NCI-H524 treated with DMSO at 0.1 percent for 48 hours (cell line): ENCODE results near the gene ZNF586.
"Not testable (repeated sequence)": the region's sequence is repeated elsewhere in the genome, so short reads cannot be mapped to it uniquely, and the experiment has no call there.

Source experiments
- DNase-seq: peaks from one replicate; lab custom pipeline; 2025; lab: John Stamatoyannopoulos, UW

Gene ZNF586

DNA sequence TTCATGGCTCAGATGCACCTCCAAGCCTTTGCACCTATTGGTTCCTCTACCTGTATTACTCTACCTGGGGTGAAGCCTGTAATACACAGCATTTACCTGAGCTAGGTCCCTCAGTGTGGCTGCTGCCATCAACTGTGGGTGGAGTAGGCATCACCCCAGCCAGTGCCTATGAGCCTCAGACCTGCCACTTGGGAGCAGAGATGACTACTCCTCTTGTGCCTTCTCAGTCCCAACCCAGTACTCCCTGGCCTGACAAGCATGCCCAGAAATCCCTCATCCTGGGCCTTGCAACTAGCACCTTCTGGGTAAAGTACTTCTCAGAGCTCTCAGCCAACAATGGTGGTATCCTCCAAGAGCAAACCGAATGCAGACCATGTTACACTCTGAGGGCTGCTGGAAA, 27.1 kb downstream of the ZNF586 start:
- DNase-seq, result not testable (repeated sequence)

DNA sequence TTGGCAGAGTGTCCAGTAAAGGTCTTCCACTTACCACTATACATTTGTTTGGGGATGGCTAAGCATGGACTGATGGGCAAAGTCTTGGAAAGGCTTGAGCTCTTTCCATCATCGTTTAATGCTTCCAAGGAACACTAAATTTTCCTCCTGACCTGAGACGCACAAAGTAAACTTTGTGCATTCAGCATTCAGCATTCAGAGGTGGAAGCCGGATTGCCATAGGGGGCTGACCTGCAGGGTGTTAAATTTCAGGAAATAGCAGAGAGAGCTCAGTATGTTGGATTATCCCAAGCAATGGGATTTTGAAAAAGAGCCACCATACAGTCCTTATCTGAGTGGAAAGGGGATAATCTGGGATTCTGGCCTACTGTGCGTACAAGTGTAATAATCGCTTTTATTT, 31.2 kb downstream of the ZNF586 start:
- no peak for DNase-seq

DNA sequence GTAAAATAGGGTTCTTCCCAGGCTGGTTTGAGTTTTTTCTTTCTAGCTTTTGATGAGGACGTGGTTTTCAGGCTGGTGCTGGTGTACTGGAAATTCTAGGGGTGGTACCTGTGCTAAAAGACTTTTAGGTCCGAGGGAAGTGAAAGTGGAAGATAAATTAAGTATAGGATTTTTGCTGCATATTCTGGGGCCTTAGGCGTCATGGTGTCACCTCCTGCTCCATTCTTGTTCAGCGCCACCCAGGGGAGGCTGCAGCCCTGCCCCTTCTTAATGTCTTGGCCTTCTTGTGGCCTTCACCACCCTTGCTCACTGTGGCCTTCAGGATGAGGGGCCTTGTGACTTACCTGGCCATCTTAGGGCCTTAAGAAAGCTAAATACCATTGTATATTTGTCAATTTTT, 32.8 kb downstream of the ZNF586 start:
- no peak for DNase-seq

DNA sequence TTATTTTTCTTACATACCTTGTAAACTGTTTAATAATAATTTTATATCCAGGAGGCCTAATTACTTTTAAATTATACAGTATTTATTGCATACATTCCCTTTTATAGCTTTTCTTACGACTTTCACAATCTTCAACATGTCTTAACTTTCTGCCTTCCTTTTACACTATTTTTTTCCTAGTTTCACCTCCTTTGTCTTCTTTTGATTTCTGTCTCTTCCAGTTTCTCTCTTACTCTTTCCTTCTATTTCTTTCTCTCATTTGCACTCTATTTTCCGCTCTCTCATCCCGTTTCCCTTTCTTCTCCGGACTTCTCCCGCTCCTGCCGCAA, 33.8 kb downstream of the ZNF586 start:
- no peak for DNase-seq

DNA sequence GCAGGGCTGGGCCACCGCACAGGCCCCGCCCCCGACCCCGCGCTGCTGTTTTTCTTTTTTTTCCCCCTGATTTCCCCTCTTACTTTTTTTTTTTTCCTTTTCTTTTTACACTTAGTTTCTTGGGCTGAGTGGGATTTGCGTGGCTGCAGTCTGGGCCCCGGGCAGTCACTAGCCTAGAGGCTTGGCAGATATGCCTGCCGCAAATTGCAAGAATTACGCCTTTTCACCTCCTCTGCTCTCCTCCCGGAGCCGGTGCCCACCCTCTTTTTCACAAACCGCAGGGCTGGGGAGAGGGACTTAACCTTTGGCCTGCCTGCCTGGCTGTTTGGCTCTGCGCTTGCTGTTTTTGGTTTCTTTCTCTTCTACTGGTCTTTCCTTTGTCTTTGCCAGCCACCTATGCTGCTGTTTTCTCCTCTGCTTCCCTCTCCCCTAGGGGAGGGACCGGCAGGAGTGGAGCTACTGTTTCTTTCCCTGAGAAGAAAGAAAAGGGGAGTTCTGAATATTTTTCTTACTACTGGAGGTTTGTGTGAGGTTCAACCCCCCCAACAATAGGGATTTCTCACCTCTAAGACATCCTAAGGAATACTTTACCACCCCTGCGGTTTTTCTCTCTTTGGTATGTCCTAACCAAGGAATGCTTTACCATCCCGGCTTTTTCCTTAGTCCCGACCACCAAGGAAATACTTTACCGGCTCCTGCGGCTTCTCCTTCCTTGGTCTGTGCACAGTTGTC, 34.3 kb downstream of the ZNF586 start:
- DNase-seq, result no peak

DNA sequence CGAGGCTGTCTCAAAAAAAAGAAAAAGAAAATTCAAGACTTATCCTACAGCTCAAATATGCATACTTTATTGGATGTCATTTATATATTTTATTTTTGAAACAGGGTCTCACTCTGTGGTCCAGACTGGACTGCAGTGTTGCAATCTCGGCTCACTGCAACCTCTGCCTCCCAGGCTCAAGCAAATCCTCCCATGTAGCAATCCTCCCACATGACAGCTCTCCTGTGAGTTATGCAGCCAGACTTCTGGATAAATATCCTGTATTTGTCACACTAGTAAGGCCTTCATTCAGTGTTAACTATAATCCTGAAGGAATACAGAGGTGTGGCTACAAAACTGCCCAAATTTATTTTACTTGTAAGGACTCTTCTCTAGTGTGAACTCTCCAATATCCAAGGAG, 38.1 kb downstream of the ZNF586 start:
- no peak for DNase-seq

DNA sequence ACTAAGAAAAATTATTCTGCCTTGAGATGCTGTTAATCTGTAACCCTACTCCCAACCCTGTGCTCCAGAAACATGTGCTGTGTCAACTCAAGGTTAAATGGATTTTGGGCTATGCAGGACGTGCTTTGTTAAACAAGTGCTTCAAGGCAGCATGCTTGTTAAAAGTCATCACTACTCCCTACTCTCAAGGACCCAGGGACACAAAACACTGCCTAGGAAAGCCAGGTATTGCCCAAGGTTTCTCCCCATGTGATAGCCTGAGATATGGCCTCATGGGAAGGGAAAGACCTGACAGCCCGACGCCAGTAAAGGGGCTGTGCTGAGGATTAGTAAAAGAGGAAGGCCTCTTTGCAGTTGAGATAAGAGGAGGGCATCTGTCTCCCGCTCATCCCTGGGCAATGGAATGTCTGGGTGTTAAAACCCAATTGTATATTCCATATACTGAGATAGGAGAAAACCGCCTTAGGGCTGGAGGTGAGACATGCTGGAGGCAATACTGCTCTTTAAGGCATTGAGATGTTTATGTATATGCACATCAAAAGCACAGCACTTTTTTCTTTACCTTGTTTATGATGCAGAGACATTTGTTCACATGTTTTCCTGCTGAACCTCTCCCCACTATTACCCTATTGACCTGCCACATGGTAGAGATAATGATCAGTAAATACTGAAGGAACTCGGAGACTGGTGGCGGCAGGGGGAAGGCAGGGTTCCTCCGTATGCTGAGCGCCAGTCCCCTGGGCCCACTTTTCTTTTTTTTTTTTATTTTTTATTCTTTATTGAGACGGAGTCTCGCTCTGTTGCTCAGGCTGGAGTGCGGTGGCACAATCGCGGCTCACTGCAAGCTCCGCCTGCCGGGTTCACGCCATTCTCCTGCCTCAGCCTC, 41.2 kb downstream of the ZNF586 start:
- DNase-seq, result not testable (repeated sequence)

DNA sequence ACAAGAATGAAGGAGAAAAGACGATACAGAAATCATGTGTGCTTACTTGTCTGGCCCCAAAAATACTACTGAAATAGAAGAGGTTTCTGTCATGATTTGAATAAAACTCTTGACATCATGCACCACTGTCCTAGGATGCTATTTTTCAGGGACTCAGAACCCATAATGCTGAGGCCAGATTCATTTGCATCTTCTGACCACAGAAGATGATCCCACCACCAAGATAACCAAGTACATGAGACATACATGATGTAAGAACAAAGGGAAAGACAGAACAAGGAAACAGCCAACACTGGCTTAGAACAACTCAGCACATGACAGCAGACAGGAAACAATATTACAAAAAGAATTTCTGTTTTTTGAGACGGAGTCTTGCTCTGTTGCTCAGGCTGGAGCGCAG, 42.8 kb downstream of the ZNF586 start:
- no peak for DNase-seq

DNA sequence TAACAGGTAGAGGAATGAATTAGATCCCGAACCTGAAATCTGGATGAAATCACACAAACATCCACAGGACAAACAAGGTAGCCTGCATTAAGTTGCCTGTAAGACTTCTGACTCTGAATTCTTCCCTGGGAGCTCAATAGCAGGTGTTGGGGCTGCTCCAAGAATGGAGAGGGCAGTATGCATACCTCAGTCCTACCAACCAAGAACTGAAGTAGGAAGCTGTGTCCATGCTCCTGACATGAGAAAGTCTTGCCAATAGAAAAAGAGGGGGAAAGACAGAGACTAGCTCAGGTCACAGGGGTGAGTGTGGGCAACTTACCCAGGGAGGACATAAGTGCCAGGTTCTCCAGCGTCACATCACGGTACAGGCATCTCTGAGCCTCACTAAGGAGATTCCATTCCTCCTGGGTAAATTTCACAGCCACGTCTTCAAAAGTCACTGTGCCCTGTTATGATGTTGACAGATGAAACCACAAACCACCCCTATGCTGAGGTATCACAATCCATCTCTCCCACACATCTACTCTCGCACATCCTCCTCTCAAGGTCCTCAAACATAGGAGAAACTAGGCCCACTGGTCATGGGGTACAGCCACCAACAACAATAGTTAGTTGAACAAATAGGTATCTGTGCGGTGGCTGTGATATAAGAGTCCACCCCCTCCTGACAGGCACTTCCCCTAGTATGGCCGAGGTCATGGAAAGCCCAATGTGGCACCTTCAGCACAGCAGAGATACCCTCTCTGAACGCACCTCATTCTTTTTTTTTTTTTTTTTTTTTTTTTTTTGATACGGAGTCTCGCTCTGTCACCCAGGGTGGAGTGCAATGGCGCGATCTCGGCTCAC, 43.7 kb downstream of the ZNF586 start:
- not testable (repeated sequence) for DNase-seq

DNA sequence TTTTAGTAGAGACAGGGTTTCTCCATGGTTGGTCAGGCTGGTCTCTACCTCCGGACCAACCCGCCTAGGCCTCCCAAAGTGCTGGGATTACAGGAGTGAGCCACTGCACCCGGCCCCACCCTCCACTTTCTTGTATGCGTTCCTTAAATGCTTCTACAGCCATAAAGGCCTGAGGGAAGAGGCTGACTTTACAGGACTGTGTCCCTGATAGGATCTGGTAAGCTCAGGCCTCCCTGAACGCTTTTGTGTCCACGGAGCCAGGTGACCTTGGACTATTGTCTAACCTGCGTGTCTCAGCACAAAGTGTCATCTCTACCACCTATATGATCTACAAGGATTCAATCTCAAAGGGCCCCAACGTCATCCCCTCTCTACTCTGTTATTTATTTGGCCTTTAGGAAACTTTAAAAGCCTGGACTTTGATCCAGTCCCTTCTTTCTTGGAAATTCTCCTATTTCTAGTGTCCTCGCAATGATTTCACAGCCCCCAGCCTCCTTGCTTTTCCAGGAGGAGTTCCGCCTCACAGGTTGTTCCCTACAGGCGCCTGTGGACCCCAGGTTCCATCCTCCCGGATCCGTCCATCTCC, 44.5 kb downstream of the ZNF586 start:
- DNase-seq, result no peak

DNA sequence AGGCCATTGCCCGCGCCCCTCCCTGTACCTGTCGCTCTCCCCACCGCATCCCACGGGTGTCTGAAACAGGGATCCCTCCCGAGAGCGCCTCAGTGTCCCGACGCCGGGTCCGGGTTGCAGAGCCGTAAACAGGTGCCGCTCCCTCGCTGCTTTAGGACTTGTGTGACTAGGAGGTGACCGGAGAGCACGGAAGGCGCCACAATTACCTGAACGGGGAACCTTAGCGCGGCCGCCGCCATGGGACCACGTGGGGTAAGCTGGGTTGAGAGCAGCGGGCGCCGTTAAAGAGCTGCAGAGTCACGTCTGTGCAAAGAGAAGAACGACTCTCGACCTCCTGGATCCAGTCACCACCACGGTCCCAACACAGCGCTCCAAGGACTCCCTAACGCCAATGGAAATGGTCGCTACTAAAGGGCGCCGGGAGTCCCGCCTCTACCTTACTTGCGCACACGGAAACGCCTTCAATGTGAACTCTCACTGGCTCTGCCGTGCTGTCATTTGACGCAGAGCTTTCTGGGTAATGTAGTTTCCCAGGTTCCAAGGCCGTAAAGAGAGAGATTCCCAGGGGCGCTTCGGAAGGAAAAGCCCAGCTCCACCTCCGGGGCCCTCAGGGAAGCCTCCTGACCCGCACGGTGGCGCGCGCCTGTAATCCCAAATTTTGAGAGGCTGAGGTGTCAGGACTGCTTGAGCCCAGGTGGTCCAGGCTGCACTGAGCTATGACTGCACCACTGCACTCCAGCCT, 45.2 kb downstream of the ZNF586 start, which contains the start of gene ZNF552:
Gene ZNF552 (minus strand): TSS at position 409 of the 742 bp plus-strand sequence. CDS start 170 bp downstream, at position 239.
- DNase-seq, result peak; percentile 88

DNA sequence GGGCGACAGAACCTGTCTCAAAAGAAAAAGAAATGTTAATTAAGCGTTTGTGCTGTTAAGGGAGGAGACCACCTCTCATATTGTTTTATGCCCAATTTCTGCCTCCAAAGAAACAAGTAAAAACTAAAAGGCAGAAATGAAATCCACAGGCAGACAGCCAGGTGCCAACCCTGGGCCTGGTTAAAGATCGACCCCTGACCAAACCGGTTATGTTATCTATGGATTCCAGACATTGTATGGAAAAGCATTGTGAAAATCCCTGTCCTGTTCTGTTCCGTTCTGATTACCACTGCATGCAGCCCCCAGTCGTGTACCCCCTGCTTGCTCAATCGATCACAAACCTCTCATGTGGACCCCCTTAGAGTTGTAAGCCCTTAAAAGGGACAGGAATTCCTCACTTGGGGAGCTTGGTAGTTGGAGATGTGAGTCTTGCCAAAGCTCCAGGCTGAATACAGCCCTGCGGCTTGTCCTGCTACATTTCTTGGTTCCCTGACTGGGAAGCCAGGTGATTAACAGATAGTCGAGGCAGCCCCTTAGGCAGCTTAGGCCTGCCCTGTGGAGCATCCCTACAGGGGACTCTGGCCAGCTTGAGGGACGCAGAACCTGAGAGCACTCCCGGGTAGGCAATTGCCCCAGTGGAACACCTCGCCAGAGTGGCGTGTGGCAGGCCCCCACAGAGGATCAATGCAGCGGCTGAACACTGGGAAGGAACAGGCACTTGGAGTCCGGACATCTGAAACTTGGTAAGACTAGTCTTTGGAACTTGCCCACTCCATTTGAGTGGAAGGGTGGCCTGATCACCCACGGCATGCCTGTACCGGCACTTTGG, 46.0 kb downstream of the ZNF586 start:
- DNase-seq, result no peak

DNA sequence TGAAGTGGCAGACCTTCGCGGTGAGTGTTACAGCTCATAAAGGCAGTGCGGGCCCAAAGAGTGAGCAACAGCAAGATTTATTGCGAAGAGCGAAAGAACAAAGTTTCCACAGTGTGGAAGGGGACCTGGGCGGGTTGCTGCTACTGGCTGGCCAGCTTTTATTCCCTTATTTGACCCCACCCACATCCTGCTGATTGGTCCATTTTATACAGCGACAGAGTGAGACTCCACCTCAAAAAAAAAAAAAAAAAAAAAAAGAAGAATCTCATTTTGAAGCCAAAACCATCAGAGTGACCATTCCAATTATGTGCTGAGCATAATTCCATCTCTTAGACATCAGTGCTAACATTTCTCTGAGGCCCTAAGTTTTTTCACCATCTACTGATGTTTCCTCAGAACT, 47.2 kb downstream of the ZNF586 start:
- DNase-seq, result no peak

DNA sequence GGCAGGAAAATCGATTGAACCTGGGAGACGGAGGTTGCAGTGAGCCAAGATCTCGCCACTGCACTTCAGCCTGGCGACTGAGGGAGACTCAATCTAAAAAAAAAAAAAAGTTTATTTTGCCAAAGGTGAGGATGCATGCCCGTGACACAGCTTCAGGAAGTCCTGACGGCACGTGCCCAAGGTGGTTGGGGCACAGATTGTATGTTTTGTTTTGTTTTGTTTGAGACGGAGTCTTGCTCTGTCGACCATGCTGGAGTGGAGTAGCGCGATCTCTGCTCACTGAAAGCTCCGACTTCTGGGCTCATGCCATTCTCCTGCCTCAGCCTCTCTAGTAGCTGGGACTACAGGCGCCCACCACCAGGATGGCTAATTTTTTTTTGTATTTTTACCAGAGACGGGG, 48.5 kb downstream of the ZNF586 start:
- DNase-seq, result no peak

DNA sequence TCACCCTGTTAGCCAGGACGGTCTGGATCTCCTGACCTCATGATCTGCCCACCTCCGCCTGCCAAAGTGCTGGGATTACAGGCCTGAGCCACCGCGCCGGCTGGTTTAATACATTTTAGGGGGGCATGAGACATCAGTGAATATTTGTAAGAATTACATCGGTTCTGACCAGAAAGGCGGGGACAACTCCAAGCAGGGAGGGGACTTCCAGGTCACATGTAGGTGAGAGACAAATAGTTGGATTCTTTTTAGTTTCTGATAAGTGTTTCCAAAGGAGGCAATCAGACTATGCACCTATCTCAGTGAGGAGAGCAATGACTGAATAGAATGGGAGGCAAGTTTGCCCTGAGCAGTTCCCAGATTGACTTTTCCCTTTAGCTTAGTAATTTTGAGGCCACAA, 48.9 kb downstream of the ZNF586 start:
- no peak for DNase-seq

DNA sequence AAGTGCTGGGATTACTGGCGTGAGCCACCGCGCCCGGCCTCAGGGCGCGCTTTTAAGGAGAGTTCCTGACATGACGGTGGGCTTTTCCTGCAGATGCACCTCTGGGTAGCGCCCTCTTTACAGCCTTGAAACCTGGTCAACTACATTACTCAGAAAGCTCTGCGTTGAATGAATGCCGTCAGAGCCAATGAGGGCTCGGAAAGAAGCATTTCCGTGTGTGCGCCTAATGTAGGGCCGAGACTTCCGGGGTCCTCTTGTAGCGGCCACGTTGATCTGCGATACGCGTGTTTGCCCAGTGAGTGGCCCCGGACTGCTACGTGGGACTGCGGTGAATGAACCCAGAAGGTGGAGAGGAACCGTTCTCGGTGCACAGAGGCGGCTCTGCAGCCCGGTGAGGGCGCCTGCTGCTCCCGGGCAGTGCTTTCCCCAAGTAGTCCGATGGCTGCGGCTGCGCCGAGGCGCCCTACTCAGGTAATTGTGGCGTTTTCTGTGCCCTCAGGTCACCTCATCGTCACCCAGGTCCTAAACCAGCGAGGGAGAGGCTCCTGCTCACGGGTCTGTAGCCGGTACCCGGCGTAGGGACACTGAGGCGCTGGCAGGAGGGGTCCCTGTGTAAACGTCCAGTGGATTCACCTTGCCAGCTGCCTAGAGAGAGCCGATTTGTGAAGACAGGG, 50.1 kb downstream of the ZNF586 start:
- peak; percentile 79 for DNase-seq

DNA sequence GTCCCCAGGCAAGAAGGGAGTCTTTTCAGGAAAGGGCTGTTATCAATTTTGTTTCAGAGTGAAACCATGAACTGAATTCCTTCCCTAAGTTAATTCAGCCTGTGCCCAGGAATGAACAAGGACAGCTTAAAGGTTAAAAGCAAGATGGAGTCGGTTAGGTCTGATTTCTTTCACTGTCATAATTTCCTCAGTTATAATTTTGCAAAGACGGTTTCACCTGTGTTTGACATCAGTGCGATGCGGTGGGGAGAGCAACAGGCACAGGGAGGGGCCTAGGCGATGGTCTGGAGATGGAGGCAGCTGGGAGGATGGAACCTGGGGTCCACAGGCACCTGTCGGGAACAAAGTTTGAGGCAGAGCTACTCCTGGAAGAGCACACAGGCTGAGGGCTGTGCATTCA, 51.1 kb downstream of the ZNF586 start:
- DNase-seq, result no peak

DNA sequence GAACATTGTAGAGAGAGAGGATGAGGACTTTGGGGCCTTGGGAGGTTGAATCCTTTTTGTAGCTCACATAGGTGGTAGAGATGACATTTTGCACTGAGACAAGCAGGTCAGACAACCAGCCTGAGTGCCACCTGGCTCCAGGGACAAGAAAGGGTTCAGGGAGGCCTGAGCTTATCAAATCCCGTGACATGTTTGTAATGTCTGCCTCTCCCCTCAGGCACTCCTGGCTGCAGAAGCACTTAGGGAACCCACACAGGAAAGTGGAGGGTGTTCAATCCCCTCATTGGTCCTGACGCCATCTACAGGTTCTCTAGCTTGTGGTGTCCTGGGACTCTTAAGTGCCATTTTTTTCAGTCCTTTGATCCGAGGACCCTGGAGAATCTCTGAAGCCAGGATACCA, 51.6 kb downstream of the ZNF586 start:
- not testable (repeated sequence) for DNase-seq

DNA sequence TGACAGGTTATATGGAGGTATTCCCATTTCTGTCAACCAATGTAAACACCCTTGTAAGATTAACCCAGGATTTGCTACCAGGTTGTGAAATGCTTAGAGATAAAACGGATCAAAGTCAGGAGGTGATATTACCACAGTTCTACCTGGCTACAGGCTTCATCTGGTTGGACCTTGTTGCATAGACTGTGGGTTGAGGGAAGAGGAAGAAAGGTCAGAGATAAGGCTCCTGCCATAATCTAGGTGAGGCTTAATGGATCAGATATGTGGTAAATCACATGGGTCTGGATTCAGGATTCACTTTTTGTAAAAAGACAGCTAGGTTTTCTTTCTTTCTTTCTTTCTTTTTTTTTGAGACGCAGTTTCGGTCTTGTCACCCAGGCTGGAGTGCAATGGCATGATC, 52.0 kb downstream of the ZNF586 start:
- not testable (repeated sequence) for DNase-seq

DNA sequence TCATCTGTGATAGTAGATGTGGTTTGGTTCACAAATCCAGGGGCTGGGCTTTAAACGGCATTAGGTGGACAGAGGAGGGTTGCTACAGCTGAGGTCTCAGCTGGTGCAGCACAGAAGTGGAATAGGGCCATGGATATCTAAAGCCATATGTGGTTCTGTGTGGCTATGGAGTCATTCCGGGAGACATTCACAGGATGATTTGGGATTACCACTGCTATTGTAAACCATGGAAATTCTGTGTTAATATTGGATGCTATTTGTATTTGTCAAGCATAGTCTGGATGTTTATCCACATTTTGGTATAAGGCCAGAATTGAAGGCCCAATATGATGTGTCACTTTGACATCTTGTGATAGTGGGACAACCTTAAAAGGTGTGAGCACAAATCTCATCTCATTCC, 53.7 kb downstream of the ZNF586 start:
- DNase-seq, result not testable (repeated sequence)
